Bone marrow (tissue), 2 donors: Measurements from ENCODE around the gene ZFAND3.

Experiments
- DNase-seq, 2 donors: peaks; one replicate each; lab custom pipeline; 2025; lab: John Stamatoyannopoulos, UW

ZFAND3 gene

GRCh38 chr6:38169977-38170526 lies 350.5 kb downstream of the ZFAND3 start:
- no peak for DNase-seq

DNA sequence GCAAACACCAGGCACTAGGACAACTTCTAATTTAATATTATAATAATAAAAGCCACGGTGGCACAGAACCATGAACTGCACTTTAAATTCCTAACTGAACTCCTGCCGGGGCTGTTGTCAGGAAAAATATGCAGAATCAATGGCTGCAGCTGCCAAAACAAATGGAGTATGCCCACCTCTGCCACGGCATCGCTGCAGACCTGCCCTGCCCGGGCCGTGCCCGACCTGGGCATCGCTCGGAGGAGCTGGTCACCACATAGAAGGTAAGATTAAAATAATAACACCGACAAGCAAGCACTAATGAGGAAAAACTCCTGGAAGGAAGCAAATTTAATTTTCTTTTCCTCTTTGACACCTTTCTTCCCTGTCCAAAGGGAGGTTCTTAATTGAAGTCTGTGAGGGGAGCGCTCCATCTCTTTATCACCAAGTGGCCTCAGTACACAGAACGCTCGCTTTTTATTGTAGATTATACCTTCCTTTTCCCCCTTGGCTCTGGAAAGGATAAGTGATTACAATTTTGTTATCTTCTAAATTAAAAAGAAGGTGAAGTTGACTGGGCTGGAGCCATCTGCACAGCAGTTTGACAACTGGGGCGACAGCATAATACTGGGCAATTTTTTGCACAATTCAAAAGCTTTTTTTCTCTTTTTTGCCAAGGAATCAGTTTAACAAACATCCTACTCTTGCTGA lies 351.3 kb downstream of the ZFAND3 start:
- no peak for DNase-seq

DNA sequence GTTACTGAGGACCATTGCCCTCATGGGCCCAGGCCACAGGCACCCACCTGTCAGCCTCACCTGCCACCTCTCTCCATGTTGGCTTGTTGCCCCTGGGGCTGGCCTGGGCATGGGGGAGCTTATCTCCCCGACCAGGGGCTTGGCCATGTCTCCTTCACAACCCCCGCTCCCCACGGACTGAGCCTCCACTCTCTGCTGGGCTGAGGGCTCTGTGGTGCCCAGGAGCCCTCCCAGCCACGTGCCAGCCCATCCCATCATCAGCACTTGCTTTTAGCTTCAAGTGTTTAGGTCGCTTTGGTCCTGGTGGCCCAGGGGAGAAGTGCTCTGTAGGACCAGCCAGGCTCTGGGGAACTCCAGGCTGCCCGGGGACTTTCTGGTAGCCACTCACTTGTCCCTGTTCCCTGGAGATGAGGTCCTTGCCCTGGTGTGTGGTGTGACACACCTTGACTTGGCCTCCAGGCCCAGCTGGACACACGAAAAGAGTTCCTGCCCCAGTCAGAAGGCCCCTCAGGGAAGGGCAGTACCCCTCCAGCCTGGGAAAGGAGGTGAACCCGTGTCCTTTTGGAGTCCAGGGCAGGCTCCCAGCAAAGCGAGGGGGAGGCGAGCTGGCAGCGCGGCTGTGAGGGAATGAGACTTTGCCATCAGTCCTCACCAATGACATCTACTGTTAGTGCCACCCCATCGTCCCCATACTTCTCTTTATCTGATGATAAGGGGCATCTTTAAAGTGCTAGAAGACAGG lies 352.6 kb downstream of the ZFAND3 start:
- no peak for DNase-seq

GRCh38 chr6:38172739-38173410 lies 353.3 kb downstream of the ZFAND3 start:
- no peak for DNase-seq

GRCh38 chr6:38173909-38174308 lies 354.4 kb downstream of the ZFAND3 start:
- DNase-seq, result no peak

DNA sequence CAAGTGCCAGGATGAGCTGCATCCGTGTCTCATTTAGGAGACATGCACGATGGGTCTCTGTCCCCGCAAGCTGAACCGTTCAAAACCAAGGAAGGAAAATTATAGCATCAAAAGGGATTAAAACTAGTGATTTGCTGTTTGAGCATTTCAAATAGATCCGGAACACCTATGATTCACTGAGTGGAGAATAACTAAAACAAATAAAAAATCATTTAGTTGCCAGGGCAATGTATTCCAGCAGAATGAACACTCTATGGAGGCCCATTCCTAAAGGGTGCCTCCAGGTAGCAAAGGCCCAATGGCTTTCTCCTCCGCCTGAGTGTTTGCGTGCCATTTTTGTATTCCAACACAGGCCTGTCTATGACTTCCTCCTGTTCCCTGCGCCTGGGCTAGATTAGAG lies 354.8 kb downstream of the ZFAND3 start:
- no peak for DNase-seq

DNA sequence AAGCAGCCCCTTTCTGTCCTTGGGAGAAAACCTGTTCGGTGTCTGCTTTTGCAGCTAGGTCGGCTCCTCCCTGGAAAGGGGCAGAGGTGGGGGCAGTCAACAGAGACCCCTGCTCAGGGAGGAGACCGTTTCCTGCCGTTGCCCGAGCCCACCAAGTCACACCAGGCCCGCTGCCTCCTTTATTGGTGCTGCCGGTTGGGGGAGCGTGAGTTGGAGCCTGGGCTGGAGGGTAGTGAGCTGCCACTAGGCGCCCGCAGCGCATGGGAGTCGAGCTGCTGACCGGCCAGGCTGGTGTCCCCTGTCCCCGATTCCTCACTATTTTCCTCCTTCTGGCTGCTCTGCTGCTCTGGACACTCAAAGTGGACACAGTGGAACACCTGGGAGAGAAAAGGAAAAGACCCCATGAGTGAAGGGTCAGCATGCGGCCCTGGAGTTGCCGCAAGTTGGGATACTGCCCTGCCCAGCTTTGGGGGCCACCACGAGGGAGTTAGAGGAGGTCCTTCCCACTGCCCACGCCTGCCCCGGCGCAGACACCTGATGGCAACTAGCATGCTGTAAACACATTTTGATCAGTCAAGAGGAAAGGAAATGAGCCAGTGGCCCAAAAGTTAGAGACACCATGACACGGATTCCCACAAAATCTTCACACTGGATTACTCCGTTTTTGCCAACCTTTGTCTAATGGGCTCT lies 355.4 kb downstream of the ZFAND3 start:
- DNase-seq, result no peak

GRCh38 chr6:38175786-38176185 lies 356.3 kb downstream of the ZFAND3 start:
- DNase-seq, result no peak

DNA sequence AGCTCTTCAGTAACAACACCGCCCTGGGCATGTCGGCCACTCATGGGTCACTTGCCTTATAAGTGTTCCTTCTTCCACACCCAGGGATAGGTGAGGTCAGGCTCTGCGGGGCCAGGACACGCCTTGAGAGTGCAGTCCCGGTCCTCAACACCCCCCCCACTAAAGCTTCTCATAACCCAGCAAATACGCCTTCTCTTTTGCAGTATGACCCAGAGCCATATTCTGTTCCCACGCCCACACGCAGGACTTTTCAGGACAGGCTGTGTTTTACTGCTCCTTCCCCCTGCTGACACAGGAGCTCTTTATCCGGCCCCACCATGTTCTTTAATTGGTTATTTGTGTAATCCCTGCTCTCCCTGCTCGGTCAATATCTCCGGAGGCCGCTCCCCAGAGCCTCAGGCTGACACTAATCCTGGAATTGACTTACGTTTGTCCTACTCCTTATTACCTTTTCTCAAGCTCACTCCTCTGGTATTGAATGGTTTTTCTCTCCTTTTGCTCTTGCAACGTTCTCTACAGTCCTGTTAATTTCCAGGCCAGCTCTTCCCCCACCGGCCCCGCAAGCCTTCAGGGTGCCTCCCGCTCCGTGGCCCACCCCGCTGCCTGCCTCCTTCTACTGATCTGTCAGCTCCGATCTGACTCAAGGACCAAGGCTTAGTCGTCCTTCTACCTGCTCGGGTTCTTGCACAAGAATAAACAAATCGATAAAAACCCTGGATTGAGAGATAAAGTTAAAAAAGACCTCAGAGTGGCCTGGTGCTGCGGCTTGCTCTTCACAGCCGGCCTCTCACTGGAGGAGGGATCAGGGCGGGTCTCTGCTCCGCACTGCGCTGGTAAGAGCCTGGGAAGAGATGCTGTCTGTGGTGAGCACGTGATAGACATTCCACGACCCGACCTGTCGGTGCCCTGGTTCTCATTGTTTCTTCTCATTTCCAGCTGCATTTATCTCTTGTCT lies 357.5 kb downstream of the ZFAND3 start:
- DNase-seq, result no peak

- no peak for DNase-seq
These were observed 358.5 kb downstream of the ZFAND3 start for GRCh38 chr6:38177882-38178583.

DNA sequence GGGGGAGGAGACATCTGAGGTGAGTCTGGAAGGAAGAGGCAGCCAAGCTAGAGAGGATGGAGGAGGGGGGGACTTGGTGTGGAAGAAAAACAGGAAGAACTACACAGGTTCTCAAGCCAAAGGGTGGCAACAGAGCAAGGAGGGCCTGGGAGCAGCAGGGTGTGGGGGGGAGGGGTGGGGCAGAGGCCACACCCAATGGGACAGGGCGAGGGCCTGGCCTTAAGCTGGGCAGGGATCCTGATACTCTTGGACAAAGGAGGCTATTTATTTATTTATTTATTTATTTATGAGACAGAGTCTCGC lies 359.0 kb downstream of the ZFAND3 start:
- DNase-seq, result no peak

DNA sequence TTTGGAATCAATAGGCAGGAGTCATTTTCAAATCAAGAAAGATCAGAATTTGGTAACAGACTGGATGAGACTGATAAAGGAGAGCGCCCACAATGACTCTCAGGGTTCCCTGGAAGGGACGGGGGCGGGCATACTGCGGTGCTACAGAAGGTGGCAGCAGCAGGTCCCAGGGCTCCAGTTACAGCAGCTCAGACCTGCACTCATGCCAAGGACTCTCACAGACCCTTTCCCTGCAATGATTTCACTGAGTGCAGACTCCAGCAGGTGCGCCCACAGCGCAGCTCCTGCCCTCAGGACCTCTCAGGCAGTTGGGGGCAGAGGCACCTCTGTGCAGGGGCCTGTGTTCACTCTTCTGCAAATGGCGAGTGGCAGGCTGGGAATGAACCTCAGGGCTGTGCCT lies 359.8 kb downstream of the ZFAND3 start:
- DNase-seq, result no peak

GRCh38 chr6:38179794-38180430 lies 360.4 kb downstream of the ZFAND3 start:
- no peak for DNase-seq

- no peak for DNase-seq
These were observed 361.1 kb downstream of the ZFAND3 start for GRCh38 chr6:38180586-38180985.

GRCh38 chr6:38182426-38182825 lies 362.9 kb downstream of the ZFAND3 start:
- DNase-seq, result no peak

- DNase-seq, result no peak
These were observed 364.5 kb downstream of the ZFAND3 start for GRCh38 chr6:38183856-38184584.

- DNase-seq, result no peak
These were observed 365.1 kb downstream of the ZFAND3 start for GRCh38 chr6:38184585-38185080.

GRCh38 chr6:38185244-38185643 lies 365.7 kb downstream of the ZFAND3 start:
- DNase-seq, result no peak

- DNase-seq, result no peak
These were observed 366.2 kb downstream of the ZFAND3 start for GRCh38 chr6:38185752-38186151.
